GM10266 (cell line): ENCODE data around the gene SMARCB1.

ENCODE experiments used
- DNase-seq: peaks from one replicate; pipeline ENCODE4 v3.0.0; 2012; ENCODE audit errors: extremely low spot score
- CTCF ChIP-seq: IDR thresholded peaks from 2 replicates; pipeline ENCODE4 v1.5.1; 2012; ENCODE audit warnings: mild to moderate bottlenecking, low read depth; ENCODE audit not compliant: control insufficient read depth, insufficient read depth; ENCODE audit errors: missing control alignments

Gene SMARCB1

GRCh38 chr22:23884140-23884539 lies 97.4 kb downstream of the SMARCB1 start:
- DNase-seq = no peak
- TF ChIP-seq CTCF = no peak
